IPS DF 6.9 (cell line): Measurements from ENCODE around the gene ALPG.
"Not testable (repeated sequence)": the region's sequence is repeated elsewhere in the genome, so short reads cannot be mapped to it uniquely, and the experiment has no call there.

Source experiments
- DNase-seq: peaks from one replicate; pipeline ENCODE4 v3.0.0-alpha.2; 2013; ENCODE audit warnings: low read depth, low spot score
- H3K27ac ChIP-seq: one replicate; pipeline ENCODE4 v1.5.1; 2013; ENCODE audit warnings: low read length, control low read depth
- H3K27me3 ChIP-seq: 2 replicates; pipeline ENCODE4 v1.6.1; 2013; ENCODE audit warnings: mild to moderate bottlenecking, low read length; ENCODE audit not compliant: control insufficient read depth, insufficient read depth
- H3K36me3 ChIP-seq: 2 replicates; pipeline ENCODE4 v1.6.1; 2013; ENCODE audit warnings: low read length; ENCODE audit not compliant: control insufficient read depth, insufficient read depth
- H3K4me1 ChIP-seq: 2 replicates; pipeline ENCODE4 v1.6.1; 2013; ENCODE audit warnings: low read length; ENCODE audit not compliant: control insufficient read depth, insufficient read depth
- H3K4me3 ChIP-seq: 2 replicates; pipeline ENCODE4 v1.5.1; 2013; ENCODE audit warnings: mild to moderate bottlenecking, low read length
- H3K9me3 ChIP-seq: 2 replicates; pipeline ENCODE4 v1.6.1; 2013; ENCODE audit warnings: low read length, inconsistent platforms; ENCODE audit not compliant: control insufficient read depth, insufficient read depth
- WGBS: extraction: QIAGEN DNeasy Blood & Tissue Kit; methylation state at CpG from one replicate; pipeline ENCODE4 v1.1.7; 2013; ENCODE audit warnings: mixed read lengths, missing lambda C conversion rate; ENCODE audit not compliant: insufficient read length, insufficient coverage; 5-methylcytosine and 5-hydroxymethylcytosine counted together

Gene ALPG

GRCh38 chr2:232377841-232378734 lies 28.6 kb upstream of the ALPG start:
- H3K4me3 ChIP-seq: no peak overlapping the region
- no CpG with 5 or more reads among the region's 17 CpGs for WGBS
- peaks cover 3% of the 10 kb centered on the region for H3K4me1 ChIP-seq
- H3K9me3 ChIP-seq: no peaks in the 10 kb centered on the region
- DNase-seq: no peak
- H3K36me3 ChIP-seq: no peaks in the 10 kb centered on the region
- peaks cover 2% of the 10 kb centered on the region; the same call in 1 of the 2 replicates for H3K27me3 ChIP-seq
- no peak overlapping the region for H3K27ac ChIP-seq

GRCh38 chr2:232378735-232379151 lies 27.9 kb upstream of the ALPG start, which contains the start of gene ALPP:
ALPP (plus strand) TSS chr2:232378751; CDS start chr2:232378803, 52 bp downstream.
- not testable (repeated sequence) for H3K36me3 ChIP-seq, DNase-seq, H3K27me3 ChIP-seq, H3K27ac ChIP-seq, H3K4me1 ChIP-seq, H3K9me3 ChIP-seq, H3K4me3 ChIP-seq
- no CpG with 5 or more reads among the region's 12 CpGs for WGBS

- not testable (repeated sequence) for DNase-seq, H3K36me3 ChIP-seq, H3K27me3 ChIP-seq, H3K27ac ChIP-seq, H3K4me1 ChIP-seq, H3K4me3 ChIP-seq, H3K9me3 ChIP-seq
- WGBS: no CpG with 5 or more reads among the region's 41 CpGs
Measured at GRCh38 chr2:232379610-232380590, 26.7 kb upstream of the ALPG start.

GRCh38 chr2:232381204-232382031 lies 25.2 kb upstream of the ALPG start:
- not testable (repeated sequence) for DNase-seq, H3K9me3 ChIP-seq, H3K36me3 ChIP-seq, H3K4me1 ChIP-seq, H3K27ac ChIP-seq, H3K4me3 ChIP-seq
- peaks cover 15% of the 10 kb centered on the region for H3K27me3 ChIP-seq
- WGBS: no CpG with 5 or more reads among the region's 59 CpGs

GRCh38 chr2:232382331-232383225 lies 24.1 kb upstream of the ALPG start:
- H3K4me1 ChIP-seq: peaks cover 3% of the 10 kb centered on the region; the same call in 1 of the 2 replicates
- WGBS: no CpG with 5 or more reads among the region's 18 CpGs
- no peak overlapping the region for H3K27ac ChIP-seq
- DNase-seq: no peak
- peaks cover 23% of the 10 kb centered on the region for H3K27me3 ChIP-seq
- H3K36me3 ChIP-seq: no peaks in the 10 kb centered on the region
- no peak overlapping the region for H3K4me3 ChIP-seq
- no peaks in the 10 kb centered on the region for H3K9me3 ChIP-seq

- Histone ChIP-seq H3K4me1 (peaks cover 6% of the 10 kb centered on the region), H3K27me3 (peaks cover 31% of the 10 kb centered on the region), H3K9me3 (no peaks in the 10 kb centered on the region), H3K36me3 (no peaks in the 10 kb centered on the region), H3K4me3 (no peak overlapping the region), H3K27ac (no peak overlapping the region)
- DNase-seq: no peak
- no CpG with 5 or more reads among the region's 1 CpG for WGBS
Measured at GRCh38 chr2:232384466-232384865, 22.2 kb upstream of the ALPG start.

GRCh38 chr2:232385058-232385457 lies 21.6 kb upstream of the ALPG start:
- H3K4me3 ChIP-seq, H3K27ac ChIP-seq, H3K9me3 ChIP-seq, H3K4me1 ChIP-seq, DNase-seq, H3K36me3 ChIP-seq: not testable (repeated sequence)
- peaks cover 31% of the 10 kb centered on the region for H3K27me3 ChIP-seq

- peaks cover 31% of the 10 kb centered on the region for H3K27me3 ChIP-seq
- no peak for DNase-seq
Measured at GRCh38 chr2:232385660-232386489, 20.8 kb upstream of the ALPG start.

GRCh38 chr2:232386490-232386739 lies 20.2 kb upstream of the ALPG start:
- H3K4me3 ChIP-seq: peak overlapping the region; percentile 48; the same call in 1 of the 2 replicates
- no peak overlapping the region for H3K27ac ChIP-seq
- H3K36me3 ChIP-seq: no peaks in the 10 kb centered on the region
- DNase-seq: no peak
- H3K27me3 ChIP-seq: peaks cover 31% of the 10 kb centered on the region
- peaks cover 6% of the 10 kb centered on the region for H3K4me1 ChIP-seq
- WGBS: no CpG with 5 or more reads among the region's 23 CpGs
- no peaks in the 10 kb centered on the region for H3K9me3 ChIP-seq

More at GRCh38 chr2:232385660-232386489, 20.8 kb upstream of the ALPG start:
- Histone ChIP-seq H3K4me3 (peak overlapping the region; percentile 48; the same call in 1 of the 2 replicates), H3K36me3 (no peaks in the 10 kb centered on the region), H3K4me1 (peaks cover 6% of the 10 kb centered on the region), H3K27ac (no peak overlapping the region), H3K9me3 (no peaks in the 10 kb centered on the region)
- whole genome bisulfite sequencing: no CpG with 5 or more reads among the region's 24 CpGs
